GM12878 (cell line): ENCODE results near the gene USP15.

Experiments used
- ESRRA ChIP-seq: IDR thresholded peaks from 2 replicates; pipeline ENCODE4 v1.6.1; 2012; ENCODE audit warnings: mild to moderate bottlenecking, low read length, improper control_type of control experiment
- EZH2 ChIP-seq: IDR thresholded peaks from 2 replicates; pipeline ENCODE4 v1.6.1; 2012; ENCODE audit warnings: low read depth, mild to moderate bottlenecking, control low read depth, inconsistent platforms, low read length, borderline replicate concordance; ENCODE audit not compliant: control insufficient read depth
- FOXK2 ChIP-seq: fragments of 450-650 bp; IDR thresholded peaks from 2 replicates; pipeline ENCODE4 v1.6.1; 2017; ENCODE audit warnings: mild to moderate bottlenecking, moderate library complexity
- NRF1 ChIP-seq: conservative IDR thresholded peaks from 2 replicates; pipeline ENCODE4 v1.6.1; 2011; ENCODE audit warnings: mild to moderate bottlenecking, low read depth, low read length, improper control_type of control experiment
- POLR2A ChIP-seq: IDR thresholded peaks from 2 replicates; pipeline ENCODE4 v1.6.1; 2011; ENCODE audit warnings: low read depth, mild to moderate bottlenecking, low read length

DNA sequence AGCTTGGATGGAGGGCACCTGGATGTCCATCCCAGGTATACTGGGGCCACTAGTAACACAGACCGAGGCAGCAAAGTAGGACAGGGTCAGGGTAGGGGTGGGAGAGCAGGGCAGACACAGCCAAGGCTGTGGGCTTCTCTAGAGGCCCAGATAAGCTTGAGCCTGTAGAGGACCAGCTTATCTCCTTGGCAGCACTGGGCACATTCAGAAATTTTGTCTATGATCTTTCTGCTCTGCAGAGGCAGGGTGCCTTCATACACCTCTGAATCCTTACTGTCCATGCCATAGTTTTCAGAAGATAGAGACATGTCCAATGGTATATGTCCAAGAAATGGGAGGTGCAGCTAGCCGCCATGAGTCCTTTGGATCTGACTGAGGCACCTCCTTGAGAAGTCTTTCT, 26.4 kb upstream of the USP15 start:
- TF ChIP-seq POLR2A (no peak), EZH2 (no peak), FOXK2 (no peak), NRF1 (no peak), ESRRA (no peak)
